ENCODE data around the gene GLCCI1.

GLCCI1 gene

DNA sequence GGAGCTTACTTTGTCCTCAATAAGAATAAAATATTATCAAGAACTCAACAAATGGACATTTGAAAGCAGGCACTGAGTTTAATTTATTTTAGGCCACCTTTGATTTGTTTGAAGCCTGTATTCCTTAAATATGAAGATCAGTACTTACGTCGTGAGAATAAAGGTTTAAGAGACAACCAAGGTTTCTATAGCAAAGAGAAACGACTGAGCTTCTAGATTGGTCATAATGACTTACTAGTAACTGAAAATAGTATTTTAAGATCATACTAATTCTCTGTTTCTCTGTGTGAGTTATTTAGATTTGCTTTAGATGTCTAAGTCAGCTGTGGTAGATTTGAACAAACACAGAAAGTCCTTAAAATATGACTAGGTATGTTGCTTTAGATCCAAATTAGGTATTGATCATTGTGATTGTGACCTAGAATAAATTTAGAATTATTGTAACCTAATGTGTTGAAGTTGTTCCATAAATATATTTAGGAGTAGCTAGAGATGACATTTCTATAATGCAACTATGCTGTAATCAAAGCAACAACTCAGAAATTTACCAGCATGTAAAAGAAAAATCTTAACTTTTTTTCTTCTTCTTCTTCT, 2.4 kb upstream of the GLCCI1 start:
- TF ChIP-seq, protein P1, sequence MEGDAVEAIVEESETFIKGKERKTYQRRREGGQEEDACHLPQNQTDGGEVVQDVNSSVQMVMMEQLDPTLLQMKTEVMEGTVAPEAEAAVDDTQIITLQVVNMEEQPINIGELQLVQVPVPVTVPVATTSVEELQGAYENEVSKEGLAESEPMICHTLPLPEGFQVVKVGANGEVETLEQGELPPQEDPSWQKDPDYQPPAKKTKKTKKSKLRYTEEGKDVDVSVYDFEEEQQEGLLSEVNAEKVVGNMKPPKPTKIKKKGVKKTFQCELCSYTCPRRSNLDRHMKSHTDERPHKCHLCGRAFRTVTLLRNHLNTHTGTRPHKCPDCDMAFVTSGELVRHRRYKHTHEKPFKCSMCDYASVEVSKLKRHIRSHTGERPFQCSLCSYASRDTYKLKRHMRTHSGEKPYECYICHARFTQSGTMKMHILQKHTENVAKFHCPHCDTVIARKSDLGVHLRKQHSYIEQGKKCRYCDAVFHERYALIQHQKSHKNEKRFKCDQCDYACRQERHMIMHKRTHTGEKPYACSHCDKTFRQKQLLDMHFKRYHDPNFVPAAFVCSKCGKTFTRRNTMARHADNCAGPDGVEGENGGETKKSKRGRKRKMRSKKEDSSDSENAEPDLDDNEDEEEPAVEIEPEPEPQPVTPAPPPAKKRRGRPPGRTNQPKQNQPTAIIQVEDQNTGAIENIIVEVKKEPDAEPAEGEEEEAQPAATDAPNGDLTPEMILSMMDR (IDR thresholded peaks at IDR 0.05; ENCODE audit: low read depth, low read length), result no peak
- DNase-seq (ENCODE audit: low read depth in 2 of 2), result no peak
- H3K4me3 ChIP-seq (replicated peaks in 1 of 2; ENCODE audit: low read depth in 2 of 2, low read length in 2 of 2), result no peak overlapping the region

DNA sequence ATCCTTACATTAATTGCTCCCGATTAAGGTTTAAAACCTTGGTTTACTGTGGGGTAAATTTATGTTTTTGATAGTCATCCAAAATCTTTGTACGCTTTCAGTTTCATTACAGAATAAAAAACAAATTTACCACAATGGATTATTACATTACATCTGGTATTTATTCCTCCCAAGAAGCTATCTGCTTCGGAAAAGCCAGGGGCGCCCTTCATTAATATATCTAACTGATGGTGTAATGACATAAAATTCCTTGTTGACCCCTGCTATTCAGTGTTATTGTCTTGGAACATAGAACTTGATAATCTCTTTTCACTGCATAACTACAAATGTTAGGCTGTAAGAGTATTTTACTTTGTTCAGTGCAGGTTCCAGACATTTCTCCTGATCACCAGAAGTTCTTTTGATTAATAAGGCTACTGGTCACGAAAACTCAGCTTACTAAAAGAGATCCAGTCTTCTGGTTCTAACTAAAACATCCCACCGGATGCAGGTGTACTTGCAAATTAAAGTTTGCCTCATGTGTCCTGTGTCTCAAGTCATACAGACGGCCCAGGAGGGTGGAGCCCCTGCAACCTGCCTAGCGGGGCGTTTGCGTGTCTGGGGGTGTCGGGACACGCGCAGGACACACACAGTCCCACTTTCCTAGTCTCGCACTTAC, 581 bp upstream of the GLCCI1 start:
- no peak for DNase-seq (ENCODE audit: low read depth in 2 of 2)
- TF ChIP-seq, protein P1 (IDR thresholded peaks at IDR 0.05; ENCODE audit: low read depth, low read length), result no peak
- peak overlapping the region; percentile 85 to 88 for H3K4me3 ChIP-seq (replicated peaks in 1 of 2; ENCODE audit: low read depth in 2 of 2, low read length in 2 of 2)

DNA sequence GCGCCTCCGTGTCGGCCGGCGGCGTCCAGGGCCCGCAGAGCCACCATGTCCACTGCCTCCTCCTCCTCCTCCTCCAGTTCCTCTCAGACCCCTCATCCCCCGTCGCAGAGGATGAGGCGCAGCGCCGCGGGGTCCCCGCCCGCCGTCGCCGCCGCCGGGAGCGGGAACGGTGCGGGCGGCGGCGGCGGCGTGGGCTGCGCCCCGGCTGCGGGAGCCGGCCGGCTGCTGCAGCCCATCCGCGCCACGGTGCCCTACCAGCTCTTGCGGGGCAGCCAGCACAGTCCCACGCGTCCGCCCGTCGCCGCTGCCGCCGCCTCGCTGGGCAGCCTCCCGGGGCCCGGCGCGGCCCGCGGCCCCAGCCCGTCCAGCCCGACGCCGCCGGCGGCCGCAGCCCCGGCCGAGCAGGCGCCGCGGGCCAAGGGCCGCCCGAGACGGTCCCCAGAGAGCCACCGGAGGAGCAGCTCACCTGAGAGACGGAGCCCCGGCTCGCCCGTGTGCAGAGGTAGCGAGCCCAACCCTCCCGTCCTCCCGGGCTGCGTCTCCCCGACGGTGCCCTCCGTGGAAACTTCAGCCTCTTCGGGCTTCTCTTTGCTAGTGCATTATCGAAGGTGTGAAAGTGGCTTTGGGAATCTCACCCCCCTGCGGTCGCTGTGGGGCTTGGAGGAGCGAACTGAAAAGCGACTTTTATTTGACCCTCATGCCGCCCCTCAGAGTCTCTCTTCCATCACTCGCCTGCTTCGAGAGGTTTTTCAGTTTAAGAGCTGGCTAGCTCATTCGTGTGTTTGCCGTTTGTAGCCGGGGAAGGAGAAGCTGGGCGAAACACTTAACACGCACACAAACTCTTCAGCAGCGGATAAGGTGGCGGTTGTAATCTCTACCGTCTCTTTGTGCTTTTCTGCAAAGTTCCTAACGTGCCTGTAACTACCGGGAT, 975 bp downstream of the GLCCI1 start:
- DNase-seq (ENCODE audit: low read depth in 2 of 2), result peak; percentile 44 to 51
- TF ChIP-seq, protein P1 (IDR thresholded peaks at IDR 0.05; ENCODE audit: low read depth, low read length), result no peak
- H3K4me3 ChIP-seq (replicated peaks in 1 of 2; ENCODE audit: low read depth in 2 of 2, low read length in 2 of 2), result peak overlapping the region; percentile 85 to 88

DNA sequence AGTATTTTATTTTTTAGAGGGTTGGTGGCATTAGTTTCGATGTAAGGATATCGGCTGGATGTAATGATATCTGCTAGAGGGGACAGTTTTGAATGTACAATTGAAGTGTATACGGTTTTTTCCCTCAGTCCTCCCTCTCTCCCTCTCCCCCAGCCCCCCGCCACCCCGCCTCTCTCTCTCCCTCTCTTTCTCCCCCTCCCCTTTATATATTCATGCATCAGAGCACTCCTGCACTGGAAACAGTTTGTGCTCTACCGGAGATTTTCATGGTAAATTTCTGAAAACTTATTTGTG, 1.6 kb downstream of the GLCCI1 start:
- peak overlapping the region; percentile 85 to 88 for H3K4me3 ChIP-seq (replicated peaks in 1 of 2; ENCODE audit: low read depth in 2 of 2, low read length in 2 of 2)
- no peak for DNase-seq (ENCODE audit: low read depth in 2 of 2)
- TF ChIP-seq, protein P1 (IDR thresholded peaks at IDR 0.05; ENCODE audit: low read depth, low read length), result no peak

DNA sequence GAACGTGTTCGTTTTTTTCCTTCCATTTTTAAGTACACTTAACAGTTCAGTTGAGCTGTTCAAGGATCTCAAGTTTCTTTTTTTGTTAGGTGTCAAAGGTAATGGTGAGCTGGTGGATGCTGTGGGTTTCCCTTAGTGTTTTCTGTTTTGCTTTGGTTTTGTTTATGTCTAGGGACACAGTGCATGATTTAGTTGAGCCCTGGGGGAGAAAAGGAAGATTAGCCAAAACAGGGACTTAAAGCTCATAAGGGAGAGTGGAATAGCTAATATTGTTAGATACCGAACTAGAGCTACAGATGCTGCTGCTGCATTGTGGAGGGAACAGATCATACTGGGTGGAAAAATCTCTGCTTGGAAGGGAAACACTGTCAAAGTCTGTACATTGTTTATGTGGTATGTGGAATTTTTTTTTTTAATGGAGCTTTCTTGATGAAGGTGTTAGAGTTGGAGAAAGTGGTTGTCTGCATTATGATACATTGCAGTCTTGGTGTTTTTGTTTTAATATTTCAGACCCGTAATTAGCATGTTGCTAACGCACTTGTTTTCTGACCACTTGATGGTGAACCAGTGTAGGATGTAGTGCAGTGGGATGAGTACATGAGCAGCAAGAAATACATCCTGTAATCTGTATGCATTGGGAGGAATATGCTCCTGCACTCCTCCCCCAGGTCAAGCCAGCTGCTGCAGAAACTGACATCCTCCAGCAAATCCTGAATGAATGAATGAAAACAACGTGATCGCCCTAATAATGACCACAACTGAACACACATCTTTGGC, 2.1 kb downstream of the GLCCI1 start:
- TF ChIP-seq, protein P1 (IDR thresholded peaks at IDR 0.05; ENCODE audit: low read depth, low read length), result no peak
- peak overlapping the region; percentile 85 to 88 for H3K4me3 ChIP-seq (replicated peaks in 1 of 2; ENCODE audit: low read depth in 2 of 2, low read length in 2 of 2)
- DNase-seq (ENCODE audit: low read depth in 2 of 2), result peak in 1 of 2 donors; percentile 13

DNA sequence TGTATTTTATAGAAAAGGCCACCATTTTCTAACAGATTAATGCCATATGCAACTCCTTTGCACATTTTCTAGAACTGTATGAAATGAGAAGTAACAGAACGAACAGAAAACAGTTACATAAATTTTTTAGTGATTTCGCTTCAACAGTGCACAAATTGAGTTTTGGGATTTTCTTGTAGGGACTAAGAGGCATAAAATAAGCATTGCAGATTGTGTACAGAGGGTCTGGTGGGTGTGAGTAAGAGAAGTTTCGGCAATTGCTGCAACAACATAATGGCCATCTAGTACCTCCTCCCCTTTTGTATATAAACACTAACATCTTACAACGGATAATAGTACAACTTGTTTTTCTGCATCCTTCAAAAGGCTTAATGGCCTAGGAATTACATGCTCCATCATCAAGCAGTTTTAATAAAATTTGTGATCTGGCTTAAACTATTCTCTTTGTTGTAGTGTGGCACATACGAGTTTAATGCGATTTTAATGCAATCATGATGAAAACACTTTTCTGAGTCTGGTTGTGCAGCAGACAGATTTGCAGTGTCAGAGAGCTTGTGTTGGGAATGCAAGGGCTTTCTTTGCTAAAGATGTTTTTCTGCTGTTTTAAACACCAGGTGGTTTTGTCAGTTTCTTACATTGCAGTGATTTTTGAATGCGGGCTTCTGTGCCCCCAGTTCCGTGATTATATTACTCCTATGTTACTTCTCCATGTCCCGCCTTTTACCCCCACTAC, 2.9 kb downstream of the GLCCI1 start:
- no peak overlapping the region for H3K4me3 ChIP-seq (replicated peaks in 1 of 2; ENCODE audit: low read depth in 2 of 2, low read length in 2 of 2)
- TF ChIP-seq, protein P1 (IDR thresholded peaks at IDR 0.05; ENCODE audit: low read depth, low read length), result no peak
- no peak for DNase-seq (ENCODE audit: low read depth in 2 of 2)

Data from cardiac fibroblast (primary cell).